HEK293T (cell line): Measurements from ENCODE around the gene FIS1.

ENCODE experiments used
- BHLHE40 ChIP-seq: fragments of 450-650 bp; IDR thresholded peaks from 2 replicates; pipeline ENCODE4 v1.6.1; 2016; ENCODE audit warnings: mild to moderate bottlenecking, moderate library complexity, borderline replicate concordance
- CTBP1 ChIP-seq: fragments of 450-650 bp; IDR thresholded peaks from 2 replicates; pipeline ENCODE4 v1.6.1; 2016; ENCODE audit warnings: borderline replicate concordance
- FOXA1 ChIP-seq: fragments of 450-650 bp; IDR thresholded peaks from 2 replicates; pipeline ENCODE4 v1.6.1; 2016; ENCODE audit warnings: mild to moderate bottlenecking
- FOXM1 ChIP-seq: fragments of 450-650 bp; IDR thresholded peaks from 2 replicates; pipeline ENCODE4 v1.6.1; 2017; ENCODE audit warnings: mild to moderate bottlenecking, borderline replicate concordance
- L3MBTL2 ChIP-seq: fragments of 450-650 bp; conservative IDR thresholded peaks from 2 replicates; pipeline ENCODE4 v1.6.1; 2016; ENCODE audit warnings: mild to moderate bottlenecking
- SP1 ChIP-seq: fragments of 450-650 bp; IDR thresholded peaks from 2 replicates; pipeline ENCODE4 v1.6.1; 2017
- TARDBP ChIP-seq: fragments of 450-650 bp; IDR thresholded peaks from 2 replicates; pipeline ENCODE4 v1.6.1; 2016
- ZNF384 ChIP-seq: fragments of 450-650 bp; IDR thresholded peaks from 2 replicates; pipeline ENCODE4 v1.6.1; 2016

- no peak for TF ChIP-seq SP1
- no peak for TF ChIP-seq BHLHE40
- no peak for TF ChIP-seq L3MBTL2
- no peak for TF ChIP-seq CTBP1
- TF ChIP-seq FOXM1 = no peak
- TF ChIP-seq TARDBP = no peak
- no peak for TF ChIP-seq ZNF384
- TF ChIP-seq FOXA1 = no peak
Observed at GRCh38 chr7:101197991-101198390, 46.9 kb downstream of the FIS1 start.
